ENCODE measurements around the gene BSPRY.
A peak's percentile ranks its signal among the peaks of the same experiment; 100 is the strongest.

The BSPRY gene

GRCh38 chr9:113368982-113369854, 19.9 kb downstream of the BSPRY start:
- Histone ChIP-seq H3K23ac (ENCODE audit: low read depth, low read length, poor library complexity) (no peak overlapping the region), H2BK120ac (ENCODE audit: low read depth, low read length) (no peak overlapping the region), H4K91ac (ENCODE audit: low read depth, low read length, poor library complexity) (no peak overlapping the region), H3K27me3 (ENCODE audit: control insufficient read depth in 3 of 3, insufficient read depth in 3 of 3, low read depth in 1 of 3, low read length in 3 of 3) (peaks cover 0 to 19% (median 0%) of the 10 kb centered on the region in 3 experiments), H2AK5ac (ENCODE audit: low read depth, low read length) (no peak overlapping the region), H3K9ac (ENCODE audit: low read depth, low read length, poor library complexity) (no peak overlapping the region), H3K4me3 (ENCODE audit: low read length in 2 of 2) (no peak overlapping the region), H3K4me1 (ENCODE audit: control insufficient read depth in 2 of 2, insufficient read depth in 1 of 2, low read depth in 1 of 2, low read length in 2 of 2) (peaks cover 0 to 4% of the 10 kb centered on the region in 2 donors), H3K4me2 (ENCODE audit: insufficient read depth, low read length, poor library complexity, severe bottlenecking) (no peak overlapping the region), H3K27ac (replicated peaks; ENCODE audit: low read length) (no peak overlapping the region), H3K36me3 (replicated peaks in 1 of 2; ENCODE audit: control insufficient read depth in 2 of 2, insufficient read depth in 2 of 2, low read length in 2 of 2) (peaks cover 8 to 13% of the 10 kb centered on the region in 2 donors), H3K14ac (ENCODE audit: low read length) (no peak overlapping the region), H2AFZ (ENCODE audit: low read length) (peak overlapping the region; percentile 46), H3K4ac (ENCODE audit: low read length) (no peak overlapping the region), H4K8ac (ENCODE audit: low read depth, low read length) (no peak overlapping the region), H3K18ac (ENCODE audit: low read length) (no peak overlapping the region), H2BK15ac (ENCODE audit: low read length) (no peak overlapping the region), H2BK5ac (ENCODE audit: low read length) (no peak overlapping the region), H3K9me3 (replicated peaks in 1 of 2; ENCODE audit: control insufficient read depth in 2 of 2, insufficient read depth in 1 of 2, low read depth in 1 of 2, low read length in 2 of 2) (no peaks in the 10 kb centered on the region), H3K79me1 (ENCODE audit: low read depth, low read length) (no peaks in the 10 kb centered on the region), H2BK12ac (ENCODE audit: low read length) (no peak overlapping the region)
- no peak for DNase-seq (ENCODE audit: low spot score)
- WGBS, 2 donors (ENCODE audit: extremely low coverage in 2 of 2, insufficient read length in 2 of 2, insufficient replicate concordance in 1 of 2), result no CpG with 5 or more reads among the region's 13 CpGs

GRCh38 chr9:113369855-113370140, 20.5 kb downstream of the BSPRY start:
- Histone ChIP-seq H2BK15ac (ENCODE audit: low read length) (no peak overlapping the region), H3K23ac (ENCODE audit: low read depth, low read length, poor library complexity) (no peak overlapping the region), H3K9ac (ENCODE audit: low read depth, low read length, poor library complexity) (no peak overlapping the region), H3K27me3 (ENCODE audit: control insufficient read depth in 3 of 3, insufficient read depth in 3 of 3, low read depth in 1 of 3, low read length in 3 of 3) (peaks cover 0 to 19% (median 0%) of the 10 kb centered on the region in 3 experiments), H3K4me2 (ENCODE audit: insufficient read depth, low read length, poor library complexity, severe bottlenecking) (no peak overlapping the region), H3K79me1 (ENCODE audit: low read depth, low read length) (no peaks in the 10 kb centered on the region), H4K8ac (ENCODE audit: low read depth, low read length) (no peak overlapping the region), H2BK5ac (ENCODE audit: low read length) (no peak overlapping the region), H3K36me3 (replicated peaks in 1 of 2; ENCODE audit: control insufficient read depth in 2 of 2, insufficient read depth in 2 of 2, low read length in 2 of 2) (peaks cover 11 to 16% of the 10 kb centered on the region in 2 donors), H2AFZ (ENCODE audit: low read length) (peak overlapping the region; percentile 46), H3K4me1 (ENCODE audit: control insufficient read depth in 2 of 2, insufficient read depth in 1 of 2, low read depth in 1 of 2, low read length in 2 of 2) (peaks cover 0 to 4% of the 10 kb centered on the region in 2 donors), H3K4me3 (ENCODE audit: low read length in 2 of 2) (no peak overlapping the region), H3K14ac (ENCODE audit: low read length) (no peak overlapping the region), H3K9me3 (replicated peaks in 1 of 2; ENCODE audit: control insufficient read depth in 2 of 2, insufficient read depth in 1 of 2, low read depth in 1 of 2, low read length in 2 of 2) (no peaks in the 10 kb centered on the region), H4K91ac (ENCODE audit: low read depth, low read length, poor library complexity) (no peak overlapping the region), H3K27ac (replicated peaks; ENCODE audit: low read length) (no peak overlapping the region), H3K18ac (ENCODE audit: low read length) (no peak overlapping the region), H2AK5ac (ENCODE audit: low read depth, low read length) (peak overlapping the region; percentile 6), H2BK120ac (ENCODE audit: low read depth, low read length) (no peak overlapping the region), H2BK12ac (ENCODE audit: low read length) (no peak overlapping the region), H3K4ac (ENCODE audit: low read length) (no peak overlapping the region)
- no peak for DNase-seq (ENCODE audit: low spot score)
- no CpG with 5 or more reads among the region's 11 CpGs for WGBS, 2 donors (ENCODE audit: extremely low coverage in 2 of 2, insufficient read length in 2 of 2, insufficient replicate concordance in 1 of 2)

GRCh38 chr9:113370806-113371325, 21.5 kb downstream of the BSPRY start:
- Histone ChIP-seq H3K9me3 (replicated peaks in 1 of 2; ENCODE audit: control insufficient read depth in 2 of 2, insufficient read depth in 1 of 2, low read depth in 1 of 2, low read length in 2 of 2) (no peaks in the 10 kb centered on the region), H3K36me3 (replicated peaks in 1 of 2; ENCODE audit: control insufficient read depth in 2 of 2, insufficient read depth in 2 of 2, low read length in 2 of 2) (peaks cover 11 to 16% of the 10 kb centered on the region in 2 donors), H2AFZ (ENCODE audit: low read length) (no peak overlapping the region), H2BK120ac (ENCODE audit: low read depth, low read length) (no peak overlapping the region), H3K27ac (replicated peaks; ENCODE audit: low read length) (no peak overlapping the region), H3K9ac (ENCODE audit: low read depth, low read length, poor library complexity) (no peak overlapping the region), H3K4me3 (ENCODE audit: low read length in 2 of 2) (no peak overlapping the region), H3K23ac (ENCODE audit: low read depth, low read length, poor library complexity) (no peak overlapping the region), H2BK5ac (ENCODE audit: low read length) (no peak overlapping the region), H3K4me1 (ENCODE audit: control insufficient read depth in 2 of 2, insufficient read depth in 1 of 2, low read depth in 1 of 2, low read length in 2 of 2) (peaks cover 0 to 7% of the 10 kb centered on the region in 2 donors), H3K79me1 (ENCODE audit: low read depth, low read length) (no peaks in the 10 kb centered on the region), H2BK15ac (ENCODE audit: low read length) (no peak overlapping the region), H2BK12ac (ENCODE audit: low read length) (no peak overlapping the region), H3K27me3 (ENCODE audit: control insufficient read depth in 3 of 3, insufficient read depth in 3 of 3, low read depth in 1 of 3, low read length in 3 of 3) (peaks cover 0 to 19% (median 0%) of the 10 kb centered on the region in 3 experiments), H3K14ac (ENCODE audit: low read length) (no peak overlapping the region), H2AK5ac (ENCODE audit: low read depth, low read length) (no peak overlapping the region), H3K4me2 (ENCODE audit: insufficient read depth, low read length, poor library complexity, severe bottlenecking) (no peak overlapping the region), H3K4ac (ENCODE audit: low read length) (no peak overlapping the region), H4K91ac (ENCODE audit: low read depth, low read length, poor library complexity) (no peak overlapping the region), H4K8ac (ENCODE audit: low read depth, low read length) (no peak overlapping the region), H3K18ac (ENCODE audit: low read length) (no peak overlapping the region)
- no CpG with 5 or more reads among the region's 8 CpGs for WGBS, 2 donors (ENCODE audit: extremely low coverage in 2 of 2, insufficient read length in 2 of 2, insufficient replicate concordance in 1 of 2)
- DNase-seq (ENCODE audit: low spot score), result no peak

- Histone ChIP-seq H3K4ac (ENCODE audit: low read length) (no peak overlapping the region), H3K9ac (ENCODE audit: low read depth, low read length, poor library complexity) (no peak overlapping the region), H2BK12ac (ENCODE audit: low read length) (no peak overlapping the region), H3K79me1 (ENCODE audit: low read depth, low read length) (no peaks in the 10 kb centered on the region), H2BK5ac (ENCODE audit: low read length) (no peak overlapping the region), H3K18ac (ENCODE audit: low read length) (no peak overlapping the region), H3K27ac (replicated peaks; ENCODE audit: low read length) (no peak overlapping the region), H3K27me3 (ENCODE audit: control insufficient read depth in 3 of 3, insufficient read depth in 3 of 3, low read depth in 1 of 3, low read length in 3 of 3) (peaks cover 0 to 14% (median 0%) of the 10 kb centered on the region in 3 experiments), H4K91ac (ENCODE audit: low read depth, low read length, poor library complexity) (no peak overlapping the region), H3K4me1 (ENCODE audit: control insufficient read depth in 2 of 2, insufficient read depth in 1 of 2, low read depth in 1 of 2, low read length in 2 of 2) (peaks cover 0 to 7% of the 10 kb centered on the region in 2 donors), H3K4me3 (ENCODE audit: low read length in 2 of 2) (no peak overlapping the region), H2BK15ac (ENCODE audit: low read length) (no peak overlapping the region), H2BK120ac (ENCODE audit: low read depth, low read length) (no peak overlapping the region), H2AFZ (ENCODE audit: low read length) (no peak overlapping the region), H4K8ac (ENCODE audit: low read depth, low read length) (no peak overlapping the region), H3K14ac (ENCODE audit: low read length) (no peak overlapping the region), H3K23ac (ENCODE audit: low read depth, low read length, poor library complexity) (peak overlapping the region; percentile 52), H3K36me3 (replicated peaks in 1 of 2; ENCODE audit: control insufficient read depth in 2 of 2, insufficient read depth in 2 of 2, low read length in 2 of 2) (peaks cover 11 to 16% of the 10 kb centered on the region in 2 donors), H3K4me2 (ENCODE audit: insufficient read depth, low read length, poor library complexity, severe bottlenecking) (no peak overlapping the region), H2AK5ac (ENCODE audit: low read depth, low read length) (no peak overlapping the region), H3K9me3 (replicated peaks in 1 of 2; ENCODE audit: control insufficient read depth in 2 of 2, insufficient read depth in 1 of 2, low read depth in 1 of 2, low read length in 2 of 2) (no peaks in the 10 kb centered on the region)
- no CpG with 5 or more reads among the region's 5 CpGs for WGBS, 2 donors (ENCODE audit: extremely low coverage in 2 of 2, insufficient read length in 2 of 2, insufficient replicate concordance in 1 of 2)
- DNase-seq (ENCODE audit: low spot score), result no peak
These were observed 22.7 kb downstream of the BSPRY start for GRCh38 chr9:113372059-113372458.

Measured in neuronal stem cell (in vitro differentiated cells).